SK-N-DZ (cell line): Measurements from ENCODE around the gene CMPK2.
"Not testable (repeated sequence)": the region's sequence is repeated elsewhere in the genome, so short reads cannot be mapped to it uniquely, and the experiment has no call there.

Experiments used
- DNase-seq: peaks from one replicate; pipeline ENCODE4 v3.0.0-alpha.2; 2015; ENCODE audit warnings: low spot score

The CMPK2 gene

GRCh38 chr2:6881046-6881445, 15.3 kb upstream of the CMPK2 start:
- DNase-seq = no peak

GRCh38 chr2:6880200-6880733, 14.6 kb upstream of the CMPK2 start:
- no peak for DNase-seq

- no peak for DNase-seq
Observed at GRCh38 chr2:6879011-6879410, 13.3 kb upstream of the CMPK2 start.

- no peak for DNase-seq
Observed at GRCh38 chr2:6878549-6878948, 12.8 kb upstream of the CMPK2 start.

- no peak for DNase-seq
Observed at GRCh38 chr2:6877402-6878304, 11.9 kb upstream of the CMPK2 start, which contains the start of gene RSAD2. Gene RSAD2 (plus strand): TSS chr2:6877777. CDS start chr2:6877801, 24 bp downstream.

GRCh38 chr2:6876309-6876708, 10.6 kb upstream of the CMPK2 start:
- DNase-seq = no peak

GRCh38 chr2:6874032-6874431, 8.3 kb upstream of the CMPK2 start:
- no peak for DNase-seq

GRCh38 chr2:6872394-6872793, 6.7 kb upstream of the CMPK2 start:
- DNase-seq = no peak

- DNase-seq = no peak
Observed at GRCh38 chr2:6866982-6867381, 1.3 kb upstream of the CMPK2 start.

GRCh38 chr2:6866275-6866671, 566 bp upstream of the CMPK2 start:
- DNase-seq = peak; percentile 67

- DNase-seq = no peak
Observed at GRCh38 chr2:6864923-6865345, 773 bp downstream of the CMPK2 start.

GRCh38 chr2:6864231-6864754, 1.4 kb downstream of the CMPK2 start:
- DNase-seq = peak; percentile 22

- DNase-seq = peak; percentile 91
Observed at GRCh38 chr2:6863792-6864191, 1.9 kb downstream of the CMPK2 start.

- no peak for DNase-seq
Observed at GRCh38 chr2:6860296-6860695, 5.4 kb downstream of the CMPK2 start.

- not testable (repeated sequence) for DNase-seq
Observed at GRCh38 chr2:6858466-6859027, 7.2 kb downstream of the CMPK2 start.

- no peak for DNase-seq
Observed at GRCh38 chr2:6856548-6856920, 9.2 kb downstream of the CMPK2 start.

GRCh38 chr2:6855860-6856547, 9.7 kb downstream of the CMPK2 start:
- no peak for DNase-seq

GRCh38 chr2:6854416-6854815, 11.3 kb downstream of the CMPK2 start:
- DNase-seq = no peak

GRCh38 chr2:6852195-6852594, 13.5 kb downstream of the CMPK2 start:
- DNase-seq = no peak

GRCh38 chr2:6846967-6847681, 18.6 kb downstream of the CMPK2 start:
- DNase-seq = no peak

- no peak for DNase-seq
Observed at GRCh38 chr2:6846540-6846939, 19.2 kb downstream of the CMPK2 start.
